K562 (cell line): Measurements from ENCODE around the gene GNAI2. TPM values are rescaled to one million over a fixed set of nuclear protein-coding genes. Genes with fewer than 3 reads are reported as not detected.
A peak's percentile ranks its signal among the peaks of the same experiment; 100 is the strongest.

Experiments used
- CHAMP1 ChIP-seq: fragments of 450-650 bp; IDR thresholded peaks from 2 replicates; pipeline ENCODE4 v1.6.1; 2016; ENCODE audit warnings: mild to moderate bottlenecking
- E2F1 ChIP-seq: sonication (generic); formaldehyde crosslinking; IDR thresholded peaks from 2 replicates; pipeline ENCODE4 v1.8.1; 2023; ENCODE audit warnings: mild to moderate bottlenecking, missing genetic modification reagents, moderate library complexity
- E2F8 ChIP-seq: fragments of 450-650 bp; IDR thresholded peaks from 2 replicates; pipeline ENCODE4 v1.7.1; 2018; ENCODE audit warnings: mild to moderate bottlenecking, low read depth; ENCODE audit not compliant: partially characterized antibody
- ELF4 ChIP-seq: fragments of 450-650 bp; formaldehyde crosslinking; IDR thresholded peaks from 2 replicates; pipeline ENCODE4 v1.4.0; 2022; ENCODE audit warnings: missing genetic modification characterization
- HDAC1 ChIP-seq, 2 experiments: fragments of 450-650 bp; IDR thresholded peaks; 2 replicates each; pipeline ENCODE4 v1.6.1; 2016 to 2017; ENCODE audit warnings: inconsistent platforms in 1 of 2, mild to moderate bottlenecking in 1 of 2, moderate library complexity in 1 of 2
- HMBOX1 ChIP-seq: sonication (generic); IDR thresholded peaks from 2 replicates; pipeline ENCODE4 v1.6.1; 2016
- KLF10 ChIP-seq: fragments of 250-450 bp; sonication (Bioruptor Pico); IDR thresholded peaks from 2 replicates; pipeline ENCODE4 v1.6.1; 2021; ENCODE audit warnings: matching md5 sums
- MAFF ChIP-seq: IDR thresholded peaks from 2 replicates; pipeline ENCODE4 v1.6.1; 2012; ENCODE audit warnings: low read length, improper control_type of control experiment
- MYC ChIP-seq, 2 experiments: fragments of 250-450 bp in 1 of 2; sonication (Bioruptor Pico) in 1 of 2; IDR thresholded peaks; 2 replicates each; pipeline versions ENCODE4 v1.5.1 to v1.6.1; 2012 to 2021; ENCODE audit warnings: low read depth in 2 of 2, borderline replicate concordance in 1 of 2, improper control_type of control experiment in 1 of 2, low read length in 1 of 2, mild to moderate bottlenecking in 1 of 2, moderate library complexity in 1 of 2
- POLR3G ChIP-seq: IDR thresholded peaks from 2 replicates; pipeline ENCODE4 v1.6.1; 2011; ENCODE audit not compliant: insufficient read length, insufficient replicate concordance; ENCODE audit errors: extremely low read depth
- RBM25 ChIP-seq: fragments of 200-400 bp; formaldehyde crosslinking; IDR thresholded peaks from 2 replicates; pipeline ENCODE4 v1.6.1; 2018; ENCODE audit warnings: low read length, low read depth, moderate library complexity; ENCODE audit not compliant: severe bottlenecking
- RUNX1 ChIP-seq: sonication (generic); IDR thresholded peaks from 2 replicates; pipeline ENCODE4 v1.6.1; 2016; ENCODE audit warnings: antibody characterized with exemption, low read depth
- SAFB ChIP-seq: fragments of 200-400 bp; formaldehyde crosslinking; IDR thresholded peaks from 2 replicates; pipeline ENCODE4 v1.6.1; 2017; ENCODE audit warnings: low read depth, low read length, borderline replicate concordance
- TEAD4 ChIP-seq, 2 experiments: sonication (generic) in 1 of 2; formaldehyde crosslinking in 1 of 2; IDR thresholded peaks; 2 replicates each; pipeline versions ENCODE4 v1.6.1 to v1.8.0; 2012 to 2022; ENCODE audit warnings: borderline replicate concordance in 1 of 2, inconsistent platforms in 1 of 2, low read length in 1 of 2, mild to moderate bottlenecking in 1 of 2, missing genetic modification reagents in 1 of 2
- ZFP36 ChIP-seq: fragments of 150-350 bp; IDR thresholded peaks from 2 replicates; pipeline ENCODE4 v1.6.1; 2018; ENCODE audit warnings: low read length, low read depth; ENCODE audit not compliant: partially characterized antibody
- ZFX ChIP-seq: sonication (generic); formaldehyde crosslinking; IDR thresholded peaks from 2 replicates; pipeline ENCODE4 v1.8.0; 2022; ENCODE audit warnings: mild to moderate bottlenecking, missing genetic modification reagents, moderate library complexity
- ZNF655 ChIP-seq: fragments of 250-450 bp; sonication (Bioruptor Pico); IDR thresholded peaks from 2 replicates; pipeline ENCODE4 v1.5.0; 2021
- ZNF717 ChIP-seq: fragments of 250-450 bp; sonication (Bioruptor Pico); IDR thresholded peaks from 2 replicates; pipeline ENCODE4 v1.5.0; 2021
- polyA plus RNA-seq, 8 experiments: library from polyadenylated mRNA; depleted of rRNA in 4 of 8; stranded (reverse) in 5 of 8; unstranded in 3 of 8; fragments of >200 nt; fragmentation: Nextera tagmentation in 2 of 8; fragmentation: Illumina TruSeq in 1 of 8; extraction: Ambion mirVana in 2 of 8; extraction: Trizol in 1 of 8; gene quantifications; 2 replicates each; pipeline versions ENCODE4 v1.2.1 to v1.2.3, GENCODE V29; 2011 to 2014; ENCODE audit warnings: inconsistent platforms in 1 of 8, missing spikeins in 1 of 8
- total RNA-seq, 7 experiments: library from RNA; depleted of rRNA in 6 of 7; stranded (reverse); fragments of >200 nt in 6 of 7; fragmentation: Illumina TruSeq in 2 of 7; extraction: Trizol in 2 of 7; gene quantifications; 2 replicates each; pipeline versions ENCODE4 v1.2.1 to v1.2.3, GENCODE V29; 2011 to 2021; ENCODE audit warnings: low replicate concordance in 1 of 7

The GNAI2 gene
- total and polyA plus RNA-seq, 9 of the 15 experiments (the other 6 are each of a cell fraction or from before 2014, with no cell fraction given), result 1.1 to 72.2 (median 42.7) TPM

- TF ChIP-seq HMBOX1 (peak; percentile 65), ZFP36 (no peak), E2F1 (CRISPR knock-in tag) (no peak), TEAD4 (IDR thresholded peaks at IDR 0.05; ENCODE audit: low read length) (no peak), TEAD4 (CRISPR knock-in tag; IDR thresholded peaks at IDR 0.05; ENCODE audit: borderline replicate concordance) (no peak), MAFF (no peak), MYC (IDR thresholded peaks at IDR 0.05; ENCODE audit: low read depth, low read length) (peak; percentile 54), MYC (CRISPR knock-in tag; IDR thresholded peaks at IDR 0.05; ENCODE audit: borderline replicate concordance, low read depth) (no peak), CHAMP1 (no peak), RUNX1 (no peak), ELF4 (CRISPR knock-in tag) (no peak), SAFB (no peak), ZNF655 (CRISPR knock-in tag) (no peak), E2F8 (no peak), ZNF717 (CRISPR knock-in tag) (no peak), POLR3G (no peak), RBM25 (peak; percentile 71), HDAC1 (IDR thresholded peaks at IDR 0.05) (no peak), ZFX (CRISPR knock-in tag) (peak; percentile 37; the same call in 1 of the 2 replicates), KLF10 (CRISPR knock-in tag) (no peak)
Observed at GRCh38 chr3:50235716-50236483, at the start of gene GNAI2 (continued).
